Motor neuron (in vitro differentiated cells): Measurements from ENCODE around the gene ATG9A. TPM values are rescaled to one million over a fixed set of nuclear protein-coding genes. Genes with fewer than 3 reads are reported as not detected.
"Not testable (repeated sequence)": the region's sequence is repeated elsewhere in the genome, so short reads cannot be mapped to it uniquely, and the experiment has no call there.

Source experiments
- ATAC-seq, 8 experiments: fragments of 200-7000 bp; cut with Tn5 transposase; replicated peaks in 6 of 8; 2 replicates each; pipeline ENCODE4 v1.8.0; 2021; ENCODE audit warnings: mild to moderate bottlenecking in 8 of 8, moderate library complexity in 8 of 8
- H3K27ac ChIP-seq, 2 donors: fragments of 250-450 bp; sonication (Bioruptor Pico); 2 replicates each; pipeline ENCODE4 v1.9.0; 2021; ENCODE audit warnings: antibody characterized with exemption in 2 of 2, mild to moderate bottlenecking in 2 of 2, moderate library complexity in 1 of 2
- H3K4me1 ChIP-seq, 2 donors: fragments of 250-450 bp; sonication (Bioruptor Pico); replicated peaks in 1 of 2; 2 replicates each; pipeline ENCODE4 v1.6.1; 2021; ENCODE audit warnings: antibody characterized with exemption in 2 of 2, mild to moderate bottlenecking in 2 of 2, moderate library complexity in 1 of 2
- H3K4me3 ChIP-seq, 5 donors: fragments of 250-450 bp; sonication (Bioruptor Pico); 2 replicates each; pipeline ENCODE4 v1.9.0; 2021; ENCODE audit warnings: antibody characterized with exemption in 5 of 5, mild to moderate bottlenecking in 5 of 5, moderate library complexity in 4 of 5
- WGBS, 10 experiments: fragments of 450-650 bp; shearing (Covaris generic); methylation state at CpG; one replicate each; pipeline ENCODE4 v1.0.0; 2022; 5-methylcytosine and 5-hydroxymethylcytosine counted together
- in situ Hi-C, 9 experiments: fragments of 400-800 bp; cut with MboI; loops; one replicate each; pipeline ENCODE4 v1.15.0; 2021; ENCODE audit warnings: low sequenced_read_pairs in 9 of 9, low pct_unique_long_range_greater_than_20kb in 2 of 9; ENCODE audit not compliant: unreplicated experiment in 9 of 9
- total RNA-seq, 8 experiments: library from RNA; unstranded; fragments of 300-600 nt; gene quantifications; 2 replicates each; pipeline versions ENCODE4 v1.2.3 to v1.2.4, GENCODE V29; 2022

Gene ATG9A
- total RNA-seq, 8 experiments from 2014 or later, result 21.5 to 50.5 (median 34.4) TPM

- ATAC-seq, result no peak
- no peak overlapping the region for H3K4me3 ChIP-seq
- in situ Hi-C loops, result no loop called here
- WGBS, 10 experiments, result 8 to 83% (median 60%) methylated on average over 1 to 2 of the region's 5 CpGs; no CpG with 5 or more reads in 5 of the 10 experiments
- no peak overlapping the region for H3K27ac ChIP-seq
- H3K4me1 ChIP-seq, result no peaks in the 10 kb centered on the region
These were observed 36.8 kb upstream of the ATG9A start for GRCh38 chr2:219266232-219266631.

GRCh38 chr2:219261024-219261855 lies 31.8 kb upstream of the ATG9A start:
- in situ Hi-C loops, result no loop called here

GRCh38 chr2:219258942-219259341 lies 29.5 kb upstream of the ATG9A start:
- H3K4me3 ChIP-seq, H3K27ac ChIP-seq, ATAC-seq, in situ Hi-C loops, H3K4me1 ChIP-seq: not testable (repeated sequence)
- 50 to 100% (median 68%) methylated on average over 1 to 9 of the region's 10 CpGs; no CpG with 5 or more reads in 1 of the 10 experiments for WGBS, 10 experiments

More at GRCh38 chr2:219261024-219261855, 31.8 kb upstream of the ATG9A start:
- Histone ChIP-seq H3K4me3 (no peak overlapping the region), H3K4me1 (no peaks in the 10 kb centered on the region), H3K27ac (no peak overlapping the region)
- WGBS, 10 experiments, result 50 to 100% (median 74%) methylated on average over 1 to 5 of the region's 5 CpGs; no CpG with 5 or more reads in 1 of the 10 experiments
- ATAC-seq, result peak in 1 of 8 experiments; percentile 31

- 23 to 71% (median 42%) methylated on average over 1 to 9 of the region's 12 CpGs for WGBS, 10 experiments
- no peak for ATAC-seq
- in situ Hi-C loops, result no loop called here
- no peak overlapping the region for H3K27ac ChIP-seq
- H3K4me1 ChIP-seq, result peaks cover 13 to 18% of the 10 kb centered on the region in 2 donors
- peak overlapping the region; percentile 23 to 51 (median 30) for H3K4me3 ChIP-seq
These were observed 25.3 kb upstream of the ATG9A start for GRCh38 chr2:219254590-219255201.

- H3K27ac ChIP-seq, result no peak within 1 kb of the TSS
- WGBS, 10 experiments, result 0% methylated on average over 3 to 6 of the region's 76 CpGs; no CpG with 5 or more reads in 7 of the 10 experiments
- in situ Hi-C loops, result no loop called here
- peak; percentile 37 to 84 (median 64) for ATAC-seq
- peak within 1 kb of the TSS; percentile 23 to 51 (median 30) for H3K4me3 ChIP-seq
- peaks cover 17 to 25% of the 10 kb centered on the region in 2 donors for H3K4me1 ChIP-seq
These were observed 24.5 kb upstream of the ATG9A start, which contains the start of gene TUBA4A for GRCh38 chr2:219253753-219254589. TUBA4A (minus strand) TSS chr2:219253918; CDS start chr2:219253858, 60 bp downstream.

- Histone ChIP-seq H3K4me1 (peaks cover 21 to 28% of the 10 kb centered on the region in 2 donors), H3K4me3 (peak within 1 kb of the TSS; percentile 23 to 51 (median 30)), H3K27ac (no peak within 1 kb of the TSS)
- peak in 7 of 8 experiments; percentile 1 to 30 (median 13) for ATAC-seq
- 0 to 7% (median 3%) methylated on average over 1 to 7 of the region's 49 CpGs; no CpG with 5 or more reads in 6 of the 10 experiments for WGBS, 10 experiments
- in situ Hi-C loops, result no loop called here
These were observed 23.7 kb upstream of the ATG9A start, which contains the start of gene TUBA4B for GRCh38 chr2:219252900-219253752. TUBA4B (plus strand) TSS chr2:219253243; CDS start chr2:219253408, 165 bp downstream.

- no peak for ATAC-seq
- no peak overlapping the region for H3K27ac ChIP-seq
- WGBS, 10 experiments, result 3 to 80% (median 13%) methylated on average over 1 to 7 of the region's 9 CpGs; no CpG with 5 or more reads in 7 of the 10 experiments
- peak overlapping the region in 4 of 5 donors; percentile 10 to 51 (median 34) for H3K4me3 ChIP-seq
- peaks cover 21 to 28% of the 10 kb centered on the region in 2 donors for H3K4me1 ChIP-seq
- in situ Hi-C loops, result no loop called here
These were observed 23.1 kb upstream of the ATG9A start for GRCh38 chr2:219252570-219252899.

- in situ Hi-C loops, result no loop called here
- no peak overlapping the region for H3K27ac ChIP-seq
- peaks cover 21 to 28% of the 10 kb centered on the region in 2 donors for H3K4me1 ChIP-seq
- 30 to 38% methylated on average over 1 to 2 of the region's 5 CpGs; no CpG with 5 or more reads in 8 of the 10 experiments for WGBS, 10 experiments
- peak overlapping the region in 1 of 5 donors; percentile 51 for H3K4me3 ChIP-seq
- no peak for ATAC-seq
These were observed 22.6 kb upstream of the ATG9A start for GRCh38 chr2:219252084-219252483.

- no peak overlapping the region for H3K4me3 ChIP-seq
- WGBS, 10 experiments, result 50 to 90% (median 79%) methylated on average over 1 to 6 of the region's 6 CpGs; no CpG with 5 or more reads in 6 of the 10 experiments
- H3K27ac ChIP-seq, result no peak overlapping the region
- no peak for ATAC-seq
- in situ Hi-C loops, result no loop called here
- peaks cover 22 to 29% of the 10 kb centered on the region in 2 donors for H3K4me1 ChIP-seq
These were observed 22.2 kb upstream of the ATG9A start for GRCh38 chr2:219251656-219252055.

- H3K4me3 ChIP-seq, result no peak overlapping the region
- peaks cover 28 to 37% of the 10 kb centered on the region in 2 donors for H3K4me1 ChIP-seq
- H3K27ac ChIP-seq, result peak overlapping the region; percentile 67 to 85
- in situ Hi-C loops, result no loop called here
- no peak for ATAC-seq
- 60 to 95% (median 81%) methylated on average over 2 to 14 of the region's 22 CpGs for WGBS, 10 experiments
These were observed 20.8 kb upstream of the ATG9A start for GRCh38 chr2:219250049-219250781.

GRCh38 chr2:219249203-219249980 lies 20.0 kb upstream of the ATG9A start:
- peak overlapping the region; percentile 67 to 85 for H3K27ac ChIP-seq
- H3K4me3 ChIP-seq, result peak overlapping the region in 2 of 5 donors; percentile 1 to 3
- peak; percentile 6 to 71 (median 58) for ATAC-seq
- peaks cover 32 to 38% of the 10 kb centered on the region in 2 donors for H3K4me1 ChIP-seq
- 0 to 80% (median 0%) methylated on average over 1 to 2 of the region's 7 CpGs; no CpG with 5 or more reads in 5 of the 10 experiments for WGBS, 10 experiments
- in situ Hi-C loops, result no loop called here
